Right forelimb (tissue), 1 donor: ENCODE measurements around the gene PCDHGA8.
"Not testable (repeated sequence)": the region's sequence is repeated elsewhere in the genome, so short reads cannot be mapped to it uniquely, and the experiment has no call there.

Source experiments
- DNase-seq: peaks from one replicate; pipeline ENCODE4 v3.0.0-alpha.2; 2018

PCDHGA8 gene

DNA sequence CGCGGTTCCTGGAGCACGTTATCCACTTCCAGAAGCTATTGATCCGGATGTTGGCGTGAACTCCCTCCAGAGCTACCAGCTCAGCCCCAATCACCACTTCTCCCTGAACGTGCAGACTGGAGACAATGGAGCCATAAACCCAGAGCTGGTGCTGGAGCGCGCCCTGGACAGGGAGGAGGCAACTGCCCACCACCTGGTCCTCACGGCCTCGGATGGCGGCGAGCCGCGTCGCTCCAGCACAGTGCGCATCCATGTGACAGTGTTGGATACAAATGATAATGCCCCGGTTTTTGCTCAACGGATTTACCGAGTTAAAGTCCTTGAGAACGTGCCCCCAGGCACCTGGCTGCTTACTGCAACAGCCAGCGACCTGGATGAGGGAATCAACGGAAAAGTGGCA lies 11.0 kb downstream of the PCDHGA8 start:
- DNase-seq: no peak

DNA sequence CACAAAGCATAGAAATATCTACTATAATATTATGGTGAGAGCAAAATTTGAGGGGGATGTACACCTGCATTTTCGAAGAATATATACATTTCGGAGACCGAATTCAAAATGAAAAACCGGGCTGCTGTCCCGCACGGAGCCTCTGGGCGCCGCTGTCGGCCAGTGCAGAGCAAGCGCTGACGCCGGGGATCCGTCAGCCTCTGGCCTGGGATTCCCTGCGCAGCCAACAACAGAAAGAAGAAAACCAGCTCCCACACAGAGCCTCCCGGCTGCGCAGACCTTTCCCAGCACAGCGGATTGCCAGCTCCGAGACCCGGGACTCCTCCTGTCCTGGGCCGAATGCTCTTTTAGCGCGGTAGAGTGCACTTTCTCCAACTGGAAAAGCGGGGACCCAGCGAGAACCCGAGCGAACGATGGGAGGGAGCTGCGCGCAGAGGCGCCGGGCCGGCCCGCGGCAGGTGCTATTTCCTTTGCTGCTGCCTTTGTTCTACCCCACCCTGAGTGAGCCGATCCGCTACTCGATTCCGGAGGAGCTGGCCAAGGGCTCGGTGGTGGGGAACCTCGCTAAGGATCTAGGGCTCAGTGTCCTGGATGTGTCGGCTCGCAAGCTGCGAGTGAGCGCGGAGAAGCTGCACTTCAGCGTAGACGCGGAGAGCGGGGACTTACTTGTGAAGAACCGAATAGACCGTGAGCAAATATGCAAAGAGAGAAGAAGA lies 15.5 kb downstream of the PCDHGA8 start, which contains the start of gene PCDHGB6:
Gene PCDHGB6 (plus strand): TSS at position 232 of the 716 bp plus-strand sequence. CDS start 182 bp downstream, at position 414.
- not testable (repeated sequence) for DNase-seq

DNA sequence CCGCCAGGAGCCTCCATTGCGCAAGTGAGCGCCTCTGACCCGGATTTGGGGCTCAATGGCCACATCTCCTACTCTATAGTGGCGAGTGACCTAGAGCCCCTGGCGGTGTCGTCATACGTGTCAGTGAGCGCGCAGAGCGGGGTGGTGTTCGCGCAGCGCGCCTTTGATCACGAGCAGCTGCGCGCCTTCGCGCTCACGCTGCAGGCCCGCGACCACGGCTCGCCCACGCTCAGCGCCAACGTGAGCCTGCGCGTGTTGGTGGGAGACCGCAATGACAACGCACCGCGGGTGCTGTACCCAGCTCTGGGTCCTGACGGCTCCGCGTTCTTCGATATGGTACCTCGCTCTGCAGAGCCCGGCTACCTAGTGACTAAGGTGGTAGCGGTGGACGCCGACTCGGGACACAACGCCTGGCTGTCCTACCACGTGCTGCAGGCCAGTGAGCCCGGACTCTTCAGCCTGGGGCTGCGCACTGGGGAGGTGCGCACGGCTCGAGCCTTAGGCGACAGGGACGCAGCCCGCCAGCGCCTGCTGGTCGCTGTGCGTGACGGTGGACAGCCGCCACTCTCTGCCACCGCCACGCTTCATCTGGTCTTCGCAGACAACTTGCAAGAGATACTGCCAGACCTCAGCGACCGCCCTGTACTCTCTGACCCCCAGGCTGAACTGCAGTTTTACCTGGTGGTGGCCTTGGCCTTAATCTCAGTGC lies 17.3 kb downstream of the PCDHGA8 start:
- no peak for DNase-seq

DNA sequence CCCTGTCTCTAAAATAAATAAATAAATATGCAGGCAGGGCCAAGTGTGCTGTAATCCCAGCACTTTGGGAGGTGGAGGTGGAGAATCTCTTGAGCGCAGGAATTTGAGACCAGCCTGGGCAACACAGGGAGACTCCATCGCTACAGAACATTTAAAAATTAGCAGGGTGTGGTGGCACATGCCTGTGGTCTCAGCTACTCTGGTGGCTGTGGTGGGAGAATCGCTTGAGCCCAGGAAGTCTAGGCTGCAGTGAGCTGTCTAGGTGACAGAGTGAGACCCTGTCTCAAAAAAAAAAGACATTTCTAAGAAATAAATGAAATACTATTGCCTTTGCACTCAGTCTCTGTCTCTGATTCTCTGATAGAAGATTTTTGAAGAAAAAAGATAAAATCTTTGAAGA lies 19.1 kb downstream of the PCDHGA8 start:
- no peak for DNase-seq

DNA sequence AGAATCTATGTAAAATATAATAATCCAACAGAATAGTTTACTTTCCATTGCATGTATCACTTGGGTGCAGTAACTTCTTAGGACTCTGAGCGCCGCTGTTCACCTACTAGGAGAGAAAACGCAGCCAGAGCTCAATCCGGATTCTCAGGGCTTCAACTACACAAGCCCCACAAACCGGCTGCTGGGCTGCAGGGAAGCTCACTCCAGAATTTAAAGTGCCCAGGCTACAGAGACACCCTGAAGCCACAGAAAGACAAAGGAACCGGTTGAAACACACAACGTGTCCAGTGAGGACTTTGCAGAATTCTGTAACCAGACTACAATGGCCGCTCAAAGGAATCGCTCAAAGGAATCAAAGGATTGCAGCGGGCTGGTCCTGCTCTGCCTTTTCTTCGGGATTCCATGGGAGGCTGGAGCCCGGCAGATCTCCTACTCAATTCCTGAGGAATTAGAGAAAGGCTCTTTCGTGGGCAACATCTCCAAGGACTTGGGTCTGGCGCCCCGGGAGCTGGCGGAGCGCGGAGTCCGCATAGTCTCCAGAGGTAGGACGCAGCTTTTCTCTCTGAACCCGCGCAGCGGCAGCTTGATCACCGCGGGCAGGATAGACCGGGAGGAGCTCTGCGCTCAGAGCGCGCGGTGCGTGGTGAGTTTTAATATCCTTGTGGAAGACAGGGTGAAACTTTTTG lies 20.6 kb downstream of the PCDHGA8 start, which contains the start of gene PCDHGA10:
Gene PCDHGA10 (plus strand): TSS at position 134 of the 686 bp plus-strand sequence. CDS start 189 bp downstream, at position 323.
- no peak for DNase-seq

DNA sequence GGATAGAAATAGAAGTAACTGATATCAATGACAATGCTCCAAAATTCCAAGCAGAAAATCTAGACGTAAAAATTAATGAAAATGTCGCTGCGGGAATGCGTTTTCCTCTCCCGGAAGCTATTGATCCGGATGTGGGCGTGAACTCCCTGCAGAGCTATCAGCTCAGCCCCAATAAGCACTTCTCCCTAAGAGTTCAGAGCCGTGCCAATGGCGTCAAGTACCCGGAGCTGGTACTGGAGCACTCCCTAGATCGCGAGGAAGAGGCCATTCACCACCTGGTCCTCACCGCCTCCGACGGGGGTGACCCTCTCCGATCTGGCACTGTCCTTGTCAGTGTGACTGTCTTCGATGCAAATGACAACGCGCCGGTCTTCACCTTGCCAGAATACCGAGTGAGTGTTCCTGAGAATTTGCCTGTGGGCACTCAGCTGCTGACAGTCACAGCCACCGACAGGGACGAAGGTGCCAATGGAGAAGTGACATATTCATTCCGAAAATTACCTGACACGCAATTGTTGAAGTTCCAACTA lies 21.2 kb downstream of the PCDHGA8 start:
- no peak for DNase-seq

DNA sequence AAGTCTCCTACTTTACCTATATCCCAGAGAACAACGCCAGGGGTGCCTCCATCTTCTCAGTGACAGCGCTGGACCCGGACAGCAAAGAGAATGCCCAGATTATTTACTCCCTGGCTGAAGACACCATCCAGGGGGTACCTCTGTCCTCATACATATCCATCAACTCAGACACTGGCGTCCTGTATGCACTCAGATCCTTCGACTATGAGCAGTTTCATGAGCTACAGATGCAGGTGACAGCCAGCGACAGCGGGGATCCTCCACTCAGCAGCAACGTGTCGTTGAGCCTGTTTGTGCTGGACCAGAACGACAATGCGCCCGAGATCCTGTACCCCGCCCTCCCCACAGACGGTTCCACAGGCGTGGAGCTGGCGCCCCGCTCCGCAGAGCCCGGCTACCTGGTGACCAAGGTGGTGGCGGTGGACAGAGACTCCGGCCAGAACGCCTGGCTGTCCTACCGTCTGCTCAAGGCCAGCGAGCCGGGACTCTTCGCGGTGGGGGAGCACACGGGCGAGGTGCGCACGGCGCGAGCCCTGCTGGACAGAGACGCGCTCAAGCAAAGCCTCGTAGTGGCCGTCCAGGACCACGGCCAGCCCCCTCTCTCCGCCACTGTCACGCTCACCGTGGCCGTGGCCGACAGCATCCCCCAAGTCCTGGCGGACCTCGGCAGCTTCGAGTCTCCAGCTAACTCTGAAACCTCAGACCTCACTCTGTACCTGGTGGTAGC lies 22.3 kb downstream of the PCDHGA8 start:
- DNase-seq: not testable (repeated sequence)

DNA sequence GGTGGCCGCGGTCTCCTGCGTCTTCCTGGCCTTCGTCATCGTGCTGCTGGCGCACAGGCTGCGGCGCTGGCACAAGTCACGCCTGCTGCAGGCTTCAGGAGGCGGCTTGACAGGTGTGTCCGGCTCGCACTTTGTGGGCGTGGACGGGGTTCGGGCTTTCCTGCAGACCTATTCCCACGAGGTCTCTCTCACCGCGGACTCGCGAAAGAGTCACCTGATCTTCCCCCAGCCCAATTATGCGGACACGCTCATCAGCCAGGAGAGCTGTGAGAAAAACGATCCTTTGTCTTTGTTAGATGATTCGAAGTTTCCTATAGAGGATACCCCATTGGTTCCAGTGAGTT lies 22.8 kb downstream of the PCDHGA8 start:
- not testable (repeated sequence) for DNase-seq

DNA sequence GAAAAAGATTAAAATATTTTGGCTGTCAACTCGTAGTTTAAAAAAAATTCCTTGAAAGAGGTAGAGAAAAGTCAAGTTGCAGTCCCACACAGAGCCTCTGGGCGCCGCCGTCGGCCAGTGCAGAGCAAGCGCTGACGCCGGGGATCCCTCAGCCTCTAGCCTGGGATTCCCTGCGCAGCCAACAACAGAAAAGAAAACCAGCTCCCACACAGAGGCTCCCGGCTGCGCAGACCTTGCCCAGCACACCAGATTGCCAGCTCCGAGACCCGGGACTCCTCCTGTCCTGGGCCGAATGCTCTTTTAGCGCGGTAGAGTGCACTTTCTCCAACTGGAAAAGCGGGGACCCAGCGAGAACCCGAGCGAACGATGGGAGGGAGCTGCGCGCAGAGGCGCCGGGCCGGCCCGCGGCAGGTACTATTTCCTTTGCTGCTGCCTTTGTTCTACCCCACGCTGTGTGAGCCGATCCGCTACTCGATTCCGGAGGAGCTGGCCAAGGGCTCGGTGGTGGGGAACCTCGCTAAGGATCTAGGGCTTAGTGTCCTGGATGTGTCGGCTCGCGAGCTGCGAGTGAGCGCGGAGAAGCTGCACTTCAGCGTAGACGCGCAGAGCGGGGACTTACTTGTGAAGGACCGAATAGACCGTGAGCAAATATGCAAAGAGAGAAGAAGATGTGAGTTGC lies 25.2 kb downstream of the PCDHGA8 start, which contains the start of gene PCDHGB7:
Gene PCDHGB7 (plus strand): TSS at position 184 of the 679 bp plus-strand sequence. CDS start 183 bp downstream, at position 367.
- DNase-seq: peak; percentile 65

DNA sequence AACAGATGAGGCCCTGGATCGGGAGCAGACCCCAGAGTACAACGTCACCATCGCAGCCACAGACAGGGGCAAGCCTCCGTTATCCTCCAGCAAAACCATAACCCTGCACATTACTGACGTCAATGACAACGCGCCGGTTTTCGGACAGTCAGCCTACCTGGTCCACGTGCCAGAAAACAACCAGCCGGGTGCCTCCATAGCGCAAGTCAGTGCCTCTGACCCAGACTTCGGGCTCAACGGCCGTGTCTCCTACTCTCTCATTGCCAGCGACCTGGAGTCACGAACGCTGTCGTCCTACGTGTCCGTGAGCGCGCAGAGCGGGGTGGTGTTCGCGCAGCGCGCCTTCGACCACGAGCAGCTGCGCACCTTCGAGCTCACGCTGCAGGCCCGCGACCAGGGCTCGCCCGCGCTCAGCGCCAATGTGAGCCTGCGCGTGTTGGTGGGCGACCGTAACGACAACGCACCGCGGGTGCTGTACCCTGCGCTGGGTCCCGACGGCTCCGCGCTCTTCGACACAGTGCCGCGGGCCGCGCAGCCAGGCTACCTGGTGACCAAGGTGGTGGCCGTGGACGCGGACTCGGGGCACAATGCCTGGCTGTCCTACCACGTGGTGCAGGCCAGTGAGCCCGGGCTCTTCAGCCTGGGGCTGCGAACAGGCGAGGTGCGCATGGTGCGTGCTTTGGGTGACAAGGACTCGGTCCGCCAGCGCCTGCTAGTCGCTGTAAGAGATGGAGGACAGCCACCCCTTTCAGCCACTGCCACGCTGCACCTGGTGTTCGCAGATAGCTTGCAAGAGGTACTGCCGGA lies 26.8 kb downstream of the PCDHGA8 start:
- DNase-seq: no peak

DNA sequence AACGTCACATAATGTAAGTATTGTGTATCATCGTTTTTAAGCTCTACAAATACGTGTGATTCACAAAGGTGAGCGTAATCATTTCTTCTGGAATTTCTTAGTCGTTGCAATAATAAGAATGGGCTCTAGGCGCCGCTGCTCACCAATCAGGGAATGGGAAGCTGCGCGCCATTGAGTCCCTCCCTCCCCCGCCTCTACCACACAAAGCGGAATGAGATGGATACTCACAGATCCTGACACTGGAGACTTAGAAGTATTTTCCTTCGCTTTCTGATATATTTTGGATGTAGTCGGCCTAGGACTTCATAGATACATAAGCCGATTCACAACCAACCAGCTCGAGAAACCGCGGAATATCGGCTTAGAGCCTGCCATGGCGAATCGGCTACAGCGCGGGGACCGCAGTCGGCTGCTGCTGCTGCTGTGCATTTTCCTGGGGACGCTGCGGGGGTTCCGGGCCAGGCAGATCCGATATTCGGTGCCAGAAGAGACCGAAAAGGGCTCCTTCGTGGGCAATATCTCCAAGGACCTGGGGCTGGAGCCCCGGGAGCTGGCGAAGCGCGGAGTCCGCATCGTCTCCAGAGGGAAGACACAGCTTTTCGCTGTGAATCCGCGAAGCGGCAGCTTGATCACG lies 28.5 kb downstream of the PCDHGA8 start, which contains the start of gene PCDHGA11:
Gene PCDHGA11 (plus strand): TSS at position 197 of the 634 bp plus-strand sequence. CDS start 177 bp downstream, at position 374.
- no peak for DNase-seq

DNA sequence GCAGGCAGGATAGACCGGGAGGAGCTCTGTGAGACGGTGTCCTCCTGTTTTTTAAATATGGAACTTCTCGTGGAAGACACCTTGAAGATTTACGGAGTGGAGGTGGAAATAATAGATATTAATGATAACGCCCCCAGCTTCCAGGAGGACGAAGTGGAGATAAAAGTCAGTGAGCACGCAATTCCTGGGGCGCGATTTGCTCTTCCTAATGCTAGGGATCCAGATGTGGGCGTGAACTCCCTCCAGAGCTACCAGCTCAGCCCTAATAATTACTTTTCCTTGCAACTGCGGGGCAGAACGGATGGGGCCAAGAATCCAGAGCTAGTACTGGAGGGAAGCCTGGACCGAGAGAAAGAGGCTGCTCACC lies 29.0 kb downstream of the PCDHGA8 start:
- no peak for DNase-seq

DNA sequence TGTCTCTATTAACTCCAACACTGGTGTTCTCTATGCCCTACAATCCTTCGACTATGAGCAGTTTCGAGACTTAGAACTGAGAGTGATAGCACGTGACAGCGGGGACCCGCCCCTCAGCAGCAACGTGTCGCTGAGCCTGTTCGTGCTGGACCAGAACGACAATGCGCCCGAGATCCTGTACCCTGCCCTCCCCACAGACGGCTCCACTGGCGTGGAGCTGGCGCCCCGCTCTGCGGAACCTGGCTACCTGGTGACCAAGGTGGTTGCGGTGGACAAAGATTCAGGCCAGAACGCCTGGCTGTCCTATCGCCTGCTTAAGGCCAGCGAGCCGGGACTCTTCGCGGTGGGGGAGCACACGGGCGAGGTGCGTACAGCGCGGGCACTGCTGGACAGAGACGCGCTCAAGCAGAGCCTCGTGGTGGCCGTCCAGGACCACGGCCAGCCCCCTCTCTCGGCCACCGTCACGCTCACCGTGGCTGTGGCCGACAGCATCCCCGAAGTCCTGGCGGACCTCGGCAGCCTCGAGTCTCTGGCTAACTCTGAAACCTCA lies 30.4 kb downstream of the PCDHGA8 start:
- no peak for DNase-seq

DNA sequence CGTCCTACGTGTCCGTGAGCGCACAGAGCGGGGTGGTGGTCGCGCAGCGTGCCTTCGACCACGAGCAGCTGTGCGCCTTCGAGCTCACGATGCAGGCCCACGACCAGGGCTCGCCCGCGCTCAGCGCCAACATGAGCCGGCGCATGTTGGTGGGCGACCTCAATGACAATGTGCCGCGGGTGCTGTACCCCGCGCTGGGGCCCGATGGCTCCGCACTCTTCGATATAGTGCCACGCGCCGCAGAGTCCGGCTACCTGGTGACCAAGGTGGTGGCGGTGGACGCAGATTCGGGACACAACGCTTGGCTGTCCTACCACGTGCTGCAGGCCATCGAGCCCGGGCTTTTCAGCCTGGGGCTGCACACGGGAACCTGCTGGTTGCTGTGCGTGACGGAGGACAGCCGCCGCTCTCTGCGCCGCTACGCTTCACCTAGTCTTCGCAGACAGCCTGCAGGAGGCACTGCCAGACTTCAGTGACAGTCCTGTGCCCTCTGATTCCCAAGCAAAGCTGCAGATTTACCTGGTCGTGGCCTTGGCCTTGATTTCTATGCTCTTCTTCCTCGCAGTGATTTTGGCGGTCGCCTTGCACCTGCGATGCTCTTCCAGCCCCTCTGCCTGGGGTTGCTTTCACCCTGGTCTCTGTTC lies 35.5 kb downstream of the PCDHGA8 start:
- DNase-seq: no peak

DNA sequence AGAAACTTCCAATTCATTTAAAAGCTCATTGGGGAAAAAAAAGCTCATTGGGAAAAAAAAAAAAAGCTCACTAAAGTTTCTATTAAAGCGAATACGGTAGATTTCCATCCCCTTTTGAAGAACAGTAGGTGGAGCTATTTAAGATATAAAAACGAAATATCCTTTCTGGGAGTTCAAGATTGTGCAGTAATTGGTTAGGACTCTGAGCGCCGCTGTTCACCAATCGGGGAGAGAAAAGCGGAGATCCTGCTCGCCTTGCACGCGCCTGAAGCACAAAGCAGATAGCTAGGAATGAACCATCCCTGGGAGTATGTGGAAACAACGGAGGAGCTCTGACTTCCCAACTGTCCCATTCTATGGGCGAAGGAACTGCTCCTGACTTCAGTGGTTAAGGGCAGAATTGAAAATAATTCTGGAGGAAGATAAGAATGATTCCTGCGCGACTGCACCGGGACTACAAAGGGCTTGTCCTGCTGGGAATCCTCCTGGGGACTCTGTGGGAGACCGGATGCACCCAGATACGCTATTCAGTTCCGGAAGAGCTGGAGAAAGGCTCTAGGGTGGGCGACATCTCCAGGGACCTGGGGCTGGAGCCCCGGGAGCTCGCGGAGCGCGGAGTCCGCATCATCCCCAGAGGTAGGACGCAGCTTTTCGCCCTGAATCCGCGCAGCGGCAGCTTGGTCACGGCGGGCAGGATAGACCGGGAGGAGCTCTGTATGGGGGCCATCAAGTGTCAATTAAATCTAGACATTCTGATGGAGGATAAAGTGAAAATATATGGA lies 38.1 kb downstream of the PCDHGA8 start, which contains the start of gene PCDHGA12:
Gene PCDHGA12 (plus strand): TSS at position 176 of the 782 bp plus-strand sequence. CDS start 253 bp downstream, at position 429.
- DNase-seq: no peak

DNA sequence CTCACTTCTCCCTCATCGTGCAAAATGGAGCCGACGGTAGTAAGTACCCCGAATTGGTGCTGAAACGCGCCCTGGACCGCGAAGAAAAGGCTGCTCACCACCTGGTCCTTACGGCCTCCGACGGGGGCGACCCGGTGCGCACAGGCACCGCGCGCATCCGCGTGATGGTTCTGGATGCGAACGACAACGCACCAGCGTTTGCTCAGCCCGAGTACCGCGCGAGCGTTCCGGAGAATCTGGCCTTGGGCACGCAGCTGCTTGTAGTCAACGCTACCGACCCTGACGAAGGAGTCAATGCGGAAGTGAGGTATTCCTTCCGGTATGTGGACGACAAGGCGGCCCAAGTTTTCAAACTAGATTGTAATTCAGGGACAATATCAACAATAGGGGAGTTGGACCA lies 38.9 kb downstream of the PCDHGA8 start:
- no peak for DNase-seq

DNA sequence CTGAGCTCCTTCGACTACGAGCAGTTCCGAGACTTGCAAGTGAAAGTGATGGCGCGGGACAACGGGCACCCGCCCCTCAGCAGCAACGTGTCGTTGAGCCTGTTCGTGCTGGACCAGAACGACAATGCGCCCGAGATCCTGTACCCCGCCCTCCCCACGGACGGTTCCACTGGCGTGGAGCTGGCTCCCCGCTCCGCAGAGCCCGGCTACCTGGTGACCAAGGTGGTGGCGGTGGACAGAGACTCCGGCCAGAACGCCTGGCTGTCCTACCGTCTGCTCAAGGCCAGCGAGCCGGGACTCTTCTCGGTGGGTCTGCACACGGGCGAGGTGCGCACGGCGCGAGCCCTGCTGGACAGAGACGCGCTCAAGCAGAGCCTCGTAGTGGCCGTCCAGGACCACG lies 39.9 kb downstream of the PCDHGA8 start:
- DNase-seq: not testable (repeated sequence)

DNA sequence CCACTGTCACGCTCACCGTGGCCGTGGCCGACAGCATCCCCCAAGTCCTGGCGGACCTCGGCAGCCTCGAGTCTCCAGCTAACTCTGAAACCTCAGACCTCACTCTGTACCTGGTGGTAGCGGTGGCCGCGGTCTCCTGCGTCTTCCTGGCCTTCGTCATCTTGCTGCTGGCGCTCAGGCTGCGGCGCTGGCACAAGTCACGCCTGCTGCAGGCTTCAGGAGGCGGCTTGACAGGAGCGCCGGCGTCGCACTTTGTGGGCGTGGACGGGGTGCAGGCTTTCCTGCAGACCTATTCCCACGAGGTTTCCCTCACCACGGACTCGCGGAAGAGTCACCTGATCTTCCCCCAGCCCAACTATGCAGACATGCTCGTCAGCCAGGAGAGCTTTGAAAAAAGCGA lies 40.3 kb downstream of the PCDHGA8 start:
- DNase-seq: not testable (repeated sequence)

DNA sequence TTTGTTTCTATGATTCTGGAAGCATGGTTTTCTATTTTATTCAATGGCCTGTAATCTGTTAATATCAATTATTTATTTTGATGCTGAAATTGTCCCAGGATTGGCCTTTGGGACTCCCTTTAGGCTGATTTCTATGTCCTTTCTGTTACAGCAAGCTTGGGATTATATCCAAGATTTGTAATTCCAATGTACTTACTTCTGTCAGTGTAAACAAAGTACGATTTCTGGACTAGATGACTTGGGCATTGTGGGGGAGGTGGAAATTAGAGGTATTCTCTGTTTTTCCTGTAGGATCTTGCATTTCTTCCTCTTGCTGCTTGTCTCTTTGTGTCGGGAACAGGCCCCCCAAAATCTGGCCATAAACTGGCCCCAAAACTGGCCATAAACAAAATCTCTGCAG lies 41.6 kb downstream of the PCDHGA8 start:
- DNase-seq: no peak
